ENCODE measurements around the gene NAA10. TPM values are rescaled to one million over a fixed set of nuclear protein-coding genes. Genes with fewer than 3 reads are reported as not detected.

NAA10 gene
- total and polyA plus RNA-seq, 2 of the 13 experiments (the other 11 are each of a cell fraction or from before 2014, with no cell fraction given): 49.2 to 51.7 TPM

DNA sequence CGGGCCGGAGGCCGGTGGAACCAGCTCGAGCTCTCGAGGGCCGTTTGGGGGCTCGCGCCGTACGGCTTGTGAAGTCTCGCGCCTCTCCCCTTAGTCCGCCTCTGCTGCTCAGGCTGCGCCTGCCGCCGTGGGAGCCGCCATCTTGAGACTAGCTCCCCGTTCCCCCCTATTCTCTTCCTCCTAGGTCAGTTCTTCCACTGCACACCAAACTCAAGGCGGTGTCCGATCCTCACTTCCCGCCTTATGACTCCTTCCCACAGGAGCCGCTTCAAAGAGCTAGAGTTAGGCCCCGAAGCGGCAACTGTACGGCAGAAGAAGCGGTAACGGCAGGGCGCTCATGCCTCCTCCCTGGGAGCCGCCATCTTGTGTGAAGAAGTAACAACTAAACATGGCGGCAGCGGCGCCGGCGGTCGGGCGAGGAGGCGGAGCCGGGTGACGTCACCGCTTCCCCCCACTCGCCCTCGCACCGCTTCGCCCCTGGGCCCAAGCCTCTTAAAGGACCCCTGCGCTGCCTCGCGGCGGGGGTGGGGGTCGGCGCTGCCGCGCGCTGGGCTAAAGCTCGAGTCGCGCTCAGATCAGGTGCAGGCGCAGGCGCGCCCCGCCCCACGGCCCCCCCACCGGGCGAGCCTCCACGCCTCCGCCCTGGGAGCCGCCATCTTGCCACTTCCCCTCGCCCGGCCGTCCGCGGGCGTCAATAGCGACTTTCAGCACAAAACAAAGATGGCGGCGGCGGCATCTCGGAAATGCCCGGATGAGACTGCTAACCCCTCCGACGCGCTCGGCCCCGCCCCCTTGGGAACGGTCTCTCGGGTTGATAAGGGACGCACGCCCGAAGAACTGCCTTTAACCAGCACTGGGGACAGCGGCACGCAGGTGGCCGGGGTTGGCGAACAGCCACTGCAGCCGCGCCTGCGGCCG, 36.9 kb upstream of the NAA10 start, which contains the start of gene HCFC1 (continued):
- TF ChIP-seq, protein P1, sequence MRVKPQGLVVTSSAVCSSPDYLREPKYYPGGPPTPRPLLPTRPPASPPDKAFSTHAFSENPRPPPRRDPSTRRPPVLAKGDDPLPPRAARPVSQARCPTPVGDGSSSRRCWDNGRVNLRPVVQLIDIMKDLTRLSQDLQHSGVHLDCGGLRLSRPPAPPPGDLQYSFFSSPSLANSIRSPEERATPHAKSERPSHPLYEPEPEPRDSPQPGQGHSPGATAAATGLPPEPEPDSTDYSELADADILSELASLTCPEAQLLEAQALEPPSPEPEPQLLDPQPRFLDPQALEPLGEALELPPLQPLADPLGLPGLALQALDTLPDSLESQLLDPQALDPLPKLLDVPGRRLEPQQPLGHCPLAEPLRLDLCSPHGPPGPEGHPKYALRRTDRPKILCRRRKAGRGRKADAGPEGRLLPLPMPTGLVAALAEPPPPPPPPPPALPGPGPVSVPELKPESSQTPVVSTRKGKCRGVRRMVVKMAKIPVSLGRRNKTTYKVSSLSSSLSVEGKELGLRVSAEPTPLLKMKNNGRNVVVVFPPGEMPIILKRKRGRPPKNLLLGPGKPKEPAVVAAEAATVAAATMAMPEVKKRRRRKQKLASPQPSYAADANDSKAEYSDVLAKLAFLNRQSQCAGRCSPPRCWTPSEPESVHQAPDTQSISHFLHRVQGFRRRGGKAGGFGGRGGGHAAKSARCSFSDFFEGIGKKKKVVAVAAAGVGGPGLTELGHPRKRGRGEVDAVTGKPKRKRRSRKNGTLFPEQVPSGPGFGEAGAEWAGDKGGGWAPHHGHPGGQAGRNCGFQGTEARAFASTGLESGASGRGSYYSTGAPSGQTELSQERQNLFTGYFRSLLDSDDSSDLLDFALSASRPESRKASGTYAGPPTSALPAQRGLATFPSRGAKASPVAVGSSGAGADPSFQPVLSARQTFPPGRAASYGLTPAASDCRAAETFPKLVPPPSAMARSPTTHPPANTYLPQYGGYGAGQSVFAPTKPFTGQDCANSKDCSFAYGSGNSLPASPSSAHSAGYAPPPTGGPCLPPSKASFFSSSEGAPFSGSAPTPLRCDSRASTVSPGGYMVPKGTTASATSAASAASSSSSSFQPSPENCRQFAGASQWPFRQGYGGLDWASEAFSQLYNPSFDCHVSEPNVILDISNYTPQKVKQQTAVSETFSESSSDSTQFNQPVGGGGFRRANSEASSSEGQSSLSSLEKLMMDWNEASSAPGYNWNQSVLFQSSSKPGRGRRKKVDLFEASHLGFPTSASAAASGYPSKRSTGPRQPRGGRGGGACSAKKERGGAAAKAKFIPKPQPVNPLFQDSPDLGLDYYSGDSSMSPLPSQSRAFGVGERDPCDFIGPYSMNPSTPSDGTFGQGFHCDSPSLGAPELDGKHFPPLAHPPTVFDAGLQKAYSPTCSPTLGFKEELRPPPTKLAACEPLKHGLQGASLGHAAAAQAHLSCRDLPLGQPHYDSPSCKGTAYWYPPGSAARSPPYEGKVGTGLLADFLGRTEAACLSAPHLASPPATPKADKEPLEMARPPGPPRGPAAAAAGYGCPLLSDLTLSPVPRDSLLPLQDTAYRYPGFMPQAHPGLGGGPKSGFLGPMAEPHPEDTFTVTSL (CRISPR knock-in tag; IDR thresholded peaks at IDR 0.05; ENCODE audit: borderline replicate concordance): no peak
- TF ChIP-seq, protein P2, sequence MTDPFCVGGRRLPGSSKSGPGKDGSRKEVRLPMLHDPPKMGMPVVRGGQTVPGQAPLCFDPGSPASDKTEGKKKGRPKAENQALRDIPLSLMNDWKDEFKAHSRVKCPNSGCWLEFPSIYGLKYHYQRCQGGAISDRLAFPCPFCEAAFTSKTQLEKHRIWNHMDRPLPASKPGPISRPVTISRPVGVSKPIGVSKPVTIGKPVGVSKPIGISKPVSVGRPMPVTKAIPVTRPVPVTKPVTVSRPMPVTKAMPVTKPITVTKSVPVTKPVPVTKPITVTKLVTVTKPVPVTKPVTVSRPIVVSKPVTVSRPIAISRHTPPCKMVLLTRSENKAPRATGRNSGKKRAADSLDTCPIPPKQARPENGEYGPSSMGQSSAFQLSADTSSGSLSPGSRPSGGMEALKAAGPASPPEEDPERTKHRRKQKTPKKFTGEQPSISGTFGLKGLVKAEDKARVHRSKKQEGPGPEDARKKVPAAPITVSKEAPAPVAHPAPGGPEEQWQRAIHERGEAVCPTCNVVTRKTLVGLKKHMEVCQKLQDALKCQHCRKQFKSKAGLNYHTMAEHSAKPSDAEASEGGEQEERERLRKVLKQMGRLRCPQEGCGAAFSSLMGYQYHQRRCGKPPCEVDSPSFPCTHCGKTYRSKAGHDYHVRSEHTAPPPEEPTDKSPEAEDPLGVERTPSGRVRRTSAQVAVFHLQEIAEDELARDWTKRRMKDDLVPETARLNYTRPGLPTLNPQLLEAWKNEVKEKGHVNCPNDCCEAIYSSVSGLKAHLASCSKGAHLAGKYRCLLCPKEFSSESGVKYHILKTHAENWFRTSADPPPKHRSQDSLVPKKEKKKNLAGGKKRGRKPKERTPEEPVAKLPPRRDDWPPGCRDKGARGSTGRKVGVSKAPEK (CRISPR knock-in tag; IDR thresholded peaks at IDR 0.05; ENCODE audit: borderline replicate concordance): no peak
- TF ChIP-seq ZNF251 (CRISPR knock-in tag; IDR thresholded peaks at IDR 0.05): no peak
- no peak for TF ChIP-seq MTA1 (CRISPR knock-in tag; IDR thresholded peaks at IDR 0.05; ENCODE audit: borderline replicate concordance)
- 0 out of 2 replicates have a peak, but pooled peaks have one; percentile 19 for TF ChIP-seq ZSCAN25 (CRISPR knock-in tag; IDR thresholded peaks at IDR 0.05)
- TF ChIP-seq SMAD9 (CRISPR knock-in tag; IDR thresholded peaks at IDR 0.05): no peak
- TF ChIP-seq, protein P3, sequence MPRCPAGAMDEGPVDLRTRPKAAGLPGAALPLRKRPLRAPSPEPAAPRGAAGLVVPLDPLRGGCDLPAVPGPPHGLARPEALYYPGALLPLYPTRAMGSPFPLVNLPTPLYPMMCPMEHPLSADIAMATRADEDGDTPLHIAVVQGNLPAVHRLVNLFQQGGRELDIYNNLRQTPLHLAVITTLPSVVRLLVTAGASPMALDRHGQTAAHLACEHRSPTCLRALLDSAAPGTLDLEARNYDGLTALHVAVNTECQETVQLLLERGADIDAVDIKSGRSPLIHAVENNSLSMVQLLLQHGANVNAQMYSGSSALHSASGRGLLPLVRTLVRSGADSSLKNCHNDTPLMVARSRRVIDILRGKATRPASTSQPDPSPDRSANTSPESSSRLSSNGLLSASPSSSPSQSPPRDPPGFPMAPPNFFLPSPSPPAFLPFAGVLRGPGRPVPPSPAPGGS (CRISPR knock-in tag; IDR thresholded peaks at IDR 0.05): no peak
- 0 out of 2 replicates have a peak, but pooled peaks have one; percentile 42 for TF ChIP-seq ZNF329 (CRISPR knock-in tag; IDR thresholded peaks at IDR 0.05; ENCODE audit: low read depth)
- TF ChIP-seq ONECUT2 (CRISPR knock-in tag; IDR thresholded peaks at IDR 0.05): no peak
- TF ChIP-seq SMAD3 (CRISPR knock-in tag; IDR thresholded peaks at IDR 0.05): no peak
- no peak for TF ChIP-seq GABPA (IDR thresholded peaks at IDR 0.05; ENCODE audit: low read depth, low read length)
- TF ChIP-seq GABPA (CRISPR knock-in tag; IDR thresholded peaks at IDR 0.05; ENCODE audit: low read depth): no peak
- no peak for TF ChIP-seq JDP2 (CRISPR knock-in tag; IDR thresholded peaks at IDR 0.05; ENCODE audit: borderline replicate concordance)
- TF ChIP-seq, protein P4, sequence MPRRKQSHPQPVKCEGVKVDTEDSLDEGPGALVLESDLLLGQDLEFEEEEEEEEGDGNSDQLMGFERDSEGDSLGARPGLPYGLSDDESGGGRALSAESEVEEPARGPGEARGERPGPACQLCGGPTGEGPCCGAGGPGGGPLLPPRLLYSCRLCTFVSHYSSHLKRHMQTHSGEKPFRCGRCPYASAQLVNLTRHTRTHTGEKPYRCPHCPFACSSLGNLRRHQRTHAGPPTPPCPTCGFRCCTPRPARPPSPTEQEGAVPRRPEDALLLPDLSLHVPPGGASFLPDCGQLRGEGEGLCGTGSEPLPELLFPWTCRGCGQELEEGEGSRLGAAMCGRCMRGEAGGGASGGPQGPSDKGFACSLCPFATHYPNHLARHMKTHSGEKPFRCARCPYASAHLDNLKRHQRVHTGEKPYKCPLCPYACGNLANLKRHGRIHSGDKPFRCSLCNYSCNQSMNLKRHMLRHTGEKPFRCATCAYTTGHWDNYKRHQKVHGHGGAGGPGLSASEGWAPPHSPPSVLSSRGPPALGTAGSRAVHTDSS (CRISPR knock-in tag; conservative IDR thresholded peaks at IDR 0.05): no peak
- TF ChIP-seq ZSCAN22 (CRISPR knock-in tag; IDR thresholded peaks at IDR 0.05): no peak
- TF ChIP-seq ZC3H13 (CRISPR knock-in tag; IDR thresholded peaks at IDR 0.05): no peak
- TF ChIP-seq ZBTB1 (CRISPR knock-in tag; IDR thresholded peaks at IDR 0.05; ENCODE audit: borderline replicate concordance): no peak
- no peak for TF ChIP-seq ZNF468 (CRISPR knock-in tag; IDR thresholded peaks at IDR 0.05)
